Mesothelial cell of epicardium (in vitro differentiated cells): ENCODE data around the gene NUP160. TPM values are rescaled to one million over a fixed set of nuclear protein-coding genes. Genes with fewer than 3 reads are reported as not detected.
"Not testable (repeated sequence)": the region's sequence is repeated elsewhere in the genome, so short reads cannot be mapped to it uniquely, and the experiment has no call there.

Experiments used
- DNase-seq, 2 experiments: peaks; one replicate each; pipeline ENCODE4 v3.0.0; 2021; ENCODE audit warnings: low spot score in 2 of 2; ENCODE audit not compliant: unreplicated experiment in 2 of 2
- H3K27ac Mint-ChIP-seq: 2 replicates; pipeline ENCODE4 v1.8.0; 2021; ENCODE audit warnings: mixed read lengths
- H3K27me3 Mint-ChIP-seq: 2 replicates; pipeline ENCODE4 v1.8.0; 2021; ENCODE audit warnings: low read depth, mixed read lengths
- H3K36me3 Mint-ChIP-seq: 2 replicates; pipeline ENCODE4 v1.8.0; 2021; ENCODE audit warnings: mixed read lengths
- H3K4me1 Mint-ChIP-seq: 2 replicates; pipeline ENCODE4 v1.8.0; 2021; ENCODE audit warnings: mixed read lengths
- H3K4me3 Mint-ChIP-seq: 2 replicates; pipeline ENCODE4 v1.8.0; 2021; ENCODE audit warnings: mild to moderate bottlenecking, moderate library complexity, mixed read lengths
- H3K9me3 Mint-ChIP-seq: 2 replicates; pipeline ENCODE4 v1.8.0; 2021; ENCODE audit warnings: mixed read lengths
- total RNA-seq: library from RNA; stranded (reverse); gene quantifications from 3 replicates; pipeline ENCODE4 v1.2.1, GENCODE V29; 2021
- TF ChIP-seq, protein P1 (sequence below): fragments of 200-600 bp; sonication (generic); IDR thresholded peaks from one replicate; pipeline ENCODE4 v1.5.0; 2021; ENCODE audit warnings: antibody characterized with exemption; ENCODE audit not compliant: unreplicated experiment

The NUP160 gene
- total RNA-seq, 1 donor from 2014 or later = 64.2 TPM

DNA sequence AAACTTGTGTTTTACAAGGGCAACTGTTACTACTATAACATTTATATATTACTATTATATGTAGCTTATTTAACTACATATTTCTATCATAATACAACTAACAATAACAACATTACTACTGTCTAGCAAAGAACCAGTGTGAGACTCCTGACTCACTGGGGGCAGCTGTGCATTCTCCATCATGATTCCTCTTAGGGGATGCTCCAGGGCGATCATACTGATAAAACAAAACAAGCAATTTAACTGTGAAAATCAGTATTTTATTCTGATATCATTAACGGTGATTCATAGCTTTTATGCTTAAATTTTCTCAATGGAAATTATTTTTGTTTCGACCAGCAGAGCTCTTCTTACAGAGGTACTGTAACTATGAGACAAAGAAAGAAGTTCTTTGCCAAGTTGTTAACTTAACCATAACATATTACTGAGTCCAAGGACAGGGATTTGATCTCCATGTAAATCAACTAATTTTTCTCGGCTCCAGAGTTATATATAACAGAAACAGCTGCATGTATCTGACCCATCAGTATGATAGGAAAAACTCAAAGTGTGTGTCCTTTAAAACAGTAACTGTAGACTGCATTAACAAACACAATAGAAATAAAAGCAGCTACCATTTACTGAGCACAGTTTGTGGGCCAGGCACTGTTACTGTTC lies 56.2 kb downstream of the NUP160 start:
- H3K36me3 Mint-ChIP-seq = peaks cover 29% of the 10 kb centered on the region
- H3K4me3 Mint-ChIP-seq = no peak overlapping the region
- H3K9me3 Mint-ChIP-seq = no peaks in the 10 kb centered on the region
- no peaks in the 10 kb centered on the region for H3K4me1 Mint-ChIP-seq
- DNase-seq = no peak
- TF ChIP-seq, protein P1, sequence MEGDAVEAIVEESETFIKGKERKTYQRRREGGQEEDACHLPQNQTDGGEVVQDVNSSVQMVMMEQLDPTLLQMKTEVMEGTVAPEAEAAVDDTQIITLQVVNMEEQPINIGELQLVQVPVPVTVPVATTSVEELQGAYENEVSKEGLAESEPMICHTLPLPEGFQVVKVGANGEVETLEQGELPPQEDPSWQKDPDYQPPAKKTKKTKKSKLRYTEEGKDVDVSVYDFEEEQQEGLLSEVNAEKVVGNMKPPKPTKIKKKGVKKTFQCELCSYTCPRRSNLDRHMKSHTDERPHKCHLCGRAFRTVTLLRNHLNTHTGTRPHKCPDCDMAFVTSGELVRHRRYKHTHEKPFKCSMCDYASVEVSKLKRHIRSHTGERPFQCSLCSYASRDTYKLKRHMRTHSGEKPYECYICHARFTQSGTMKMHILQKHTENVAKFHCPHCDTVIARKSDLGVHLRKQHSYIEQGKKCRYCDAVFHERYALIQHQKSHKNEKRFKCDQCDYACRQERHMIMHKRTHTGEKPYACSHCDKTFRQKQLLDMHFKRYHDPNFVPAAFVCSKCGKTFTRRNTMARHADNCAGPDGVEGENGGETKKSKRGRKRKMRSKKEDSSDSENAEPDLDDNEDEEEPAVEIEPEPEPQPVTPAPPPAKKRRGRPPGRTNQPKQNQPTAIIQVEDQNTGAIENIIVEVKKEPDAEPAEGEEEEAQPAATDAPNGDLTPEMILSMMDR = no peak
- no peak overlapping the region for H3K27ac Mint-ChIP-seq
- H3K27me3 Mint-ChIP-seq = no peaks in the 10 kb centered on the region

DNA sequence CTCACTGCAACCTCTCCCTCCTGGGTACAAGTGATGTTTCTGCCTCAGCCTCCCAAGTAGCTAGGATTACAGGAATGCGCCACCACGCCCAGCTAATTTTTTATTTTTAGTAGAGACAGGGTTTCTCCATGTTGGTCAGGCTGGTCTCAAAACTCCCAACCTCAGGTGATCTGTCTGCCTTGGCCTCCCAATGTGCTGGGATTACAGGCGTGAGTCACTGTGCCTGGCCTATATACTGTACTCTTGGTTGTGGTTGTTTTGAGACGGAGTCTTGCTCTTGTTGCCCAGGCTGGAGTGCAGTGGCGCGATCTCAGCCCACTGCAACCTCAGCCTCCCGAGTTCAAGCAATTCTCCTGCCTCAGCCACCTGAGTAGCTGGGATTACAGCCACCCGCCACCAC lies 58.1 kb downstream of the NUP160 start:
- not testable (repeated sequence) for H3K27ac Mint-ChIP-seq, H3K4me1 Mint-ChIP-seq, H3K9me3 Mint-ChIP-seq, H3K27me3 Mint-ChIP-seq, H3K4me3 Mint-ChIP-seq, DNase-seq
- peaks cover 38% of the 10 kb centered on the region for H3K36me3 Mint-ChIP-seq

GRCh38 chr11:47788181-47788580 lies 60.0 kb downstream of the NUP160 start:
- H3K36me3 Mint-ChIP-seq = peaks cover 43% of the 10 kb centered on the region

GRCh38 chr11:47786373-47786772 lies 61.8 kb downstream of the NUP160 start:
- H3K4me3 Mint-ChIP-seq = no peak overlapping the region
- H3K36me3 Mint-ChIP-seq = peaks cover 36% of the 10 kb centered on the region
- TF ChIP-seq, protein P1 = no peak
- no peaks in the 10 kb centered on the region for H3K27me3 Mint-ChIP-seq
- no peak overlapping the region for H3K27ac Mint-ChIP-seq
- no peak for DNase-seq
- H3K4me1 Mint-ChIP-seq = peaks cover 3% of the 10 kb centered on the region
- no peaks in the 10 kb centered on the region for H3K9me3 Mint-ChIP-seq

More at GRCh38 chr11:47788181-47788580, 60.0 kb downstream of the NUP160 start:
- no peak for DNase-seq
- Mint-ChIP-seq H3K27me3 (no peaks in the 10 kb centered on the region), H3K9me3 (no peaks in the 10 kb centered on the region), H3K4me1 (peaks cover 3% of the 10 kb centered on the region), H3K4me3 (no peak overlapping the region), H3K27ac (no peak overlapping the region)
- TF ChIP-seq, protein P1 = no peak

GRCh38 chr11:47784785-47785381 lies 63.3 kb downstream of the NUP160 start:
- DNase-seq = no peak
- Mint-ChIP-seq H3K9me3 (no peaks in the 10 kb centered on the region), H3K4me1 (peaks cover 3% of the 10 kb centered on the region), H3K4me3 (no peak overlapping the region), H3K27ac (no peak overlapping the region), H3K27me3 (no peaks in the 10 kb centered on the region), H3K36me3 (peaks cover 33% of the 10 kb centered on the region)
- TF ChIP-seq, protein P1 = no peak

GRCh38 chr11:47783087-47783610 lies 65.0 kb downstream of the NUP160 start:
- H3K27ac Mint-ChIP-seq = no peak overlapping the region
- peaks cover 34% of the 10 kb centered on the region for H3K36me3 Mint-ChIP-seq
- H3K4me3 Mint-ChIP-seq = no peak overlapping the region
- no peak for DNase-seq
- no peaks in the 10 kb centered on the region for H3K9me3 Mint-ChIP-seq
- H3K4me1 Mint-ChIP-seq = peaks cover 3% of the 10 kb centered on the region
- H3K27me3 Mint-ChIP-seq = no peaks in the 10 kb centered on the region
- TF ChIP-seq, protein P1 = no peak
